Measurements from ENCODE around the gene INPP4A. TPM values are rescaled to one million over a fixed set of nuclear protein-coding genes. Genes with fewer than 3 reads are reported as not detected.

The INPP4A gene
- total and polyA plus RNA-seq, 2 of the 13 experiments (the other 11 are each of a cell fraction or from before 2014, with no cell fraction given) = 10.1 to 10.9 TPM

DNA sequence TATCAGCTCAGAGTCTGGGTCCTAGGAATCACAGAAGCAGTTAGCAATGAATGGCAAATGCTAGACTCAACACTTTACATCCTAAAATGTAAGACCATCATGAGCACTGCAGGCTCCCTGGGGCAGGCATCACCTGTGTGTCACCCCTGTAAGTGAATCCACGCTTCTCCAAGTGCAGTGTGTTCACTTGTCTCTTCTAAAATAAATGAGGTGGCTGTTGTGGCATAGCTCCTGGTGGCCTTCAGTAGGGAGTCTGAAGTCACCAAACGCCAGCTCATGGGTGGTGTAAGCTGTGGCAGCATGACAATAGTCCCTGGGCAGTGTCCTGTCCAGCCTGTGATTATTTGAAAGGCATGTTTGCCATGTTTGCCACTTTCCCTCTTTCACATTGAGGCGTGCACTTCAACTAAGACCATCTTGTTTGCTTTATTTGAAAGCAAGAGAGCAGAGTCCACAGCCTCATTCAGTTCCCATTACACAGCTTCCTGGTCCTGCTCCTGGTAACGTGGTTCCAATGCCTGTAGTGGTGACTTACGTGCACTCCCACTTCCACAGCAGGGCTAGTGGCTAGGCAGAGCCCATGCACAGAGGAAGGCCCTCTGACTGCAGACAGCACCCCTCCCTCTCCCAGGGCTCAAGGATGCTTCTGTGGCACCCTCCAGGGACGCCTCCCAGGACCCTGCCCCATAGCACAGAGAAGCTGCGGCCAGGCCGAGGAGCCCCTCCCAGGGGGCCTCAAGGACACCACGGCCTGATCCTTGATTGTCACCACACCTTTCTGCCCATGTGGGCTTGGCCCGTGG is 139.4 kb downstream of the INPP4A start (continued):
- no peak for TF ChIP-seq MZF1 (CRISPR knock-in tag; IDR thresholded peaks at IDR 0.05; ENCODE audit: borderline replicate concordance)
- no peak for TF ChIP-seq ZNF33A (CRISPR knock-in tag; IDR thresholded peaks at IDR 0.05; ENCODE audit: borderline replicate concordance)
- TF ChIP-seq NCOA5 (CRISPR knock-in tag; IDR thresholded peaks at IDR 0.05) = no peak
- TF ChIP-seq ZNF615 (CRISPR knock-in tag; IDR thresholded peaks at IDR 0.05; ENCODE audit: borderline replicate concordance) = no peak
- TF ChIP-seq JUNB (CRISPR knock-in tag; IDR thresholded peaks at IDR 0.05; ENCODE audit: borderline replicate concordance) = no peak
- no peak for TF ChIP-seq FLYWCH1 (CRISPR knock-in tag; IDR thresholded peaks at IDR 0.05)
- no peak for TF ChIP-seq ZFP82 (CRISPR knock-in tag; IDR thresholded peaks at IDR 0.05; ENCODE audit: borderline replicate concordance)
- no peak for TF ChIP-seq ZNF441 (CRISPR knock-in tag; IDR thresholded peaks at IDR 0.05; ENCODE audit: borderline replicate concordance)
- TF ChIP-seq MXI1 (IDR thresholded peaks at IDR 0.05; ENCODE audit: borderline replicate concordance, low read depth, low read length) = peak; percentile 95
- no peak for TF ChIP-seq SIN3A (IDR thresholded peaks at IDR 0.05; ENCODE audit: borderline replicate concordance, low read depth, low read length)
- TF ChIP-seq, protein P1, sequence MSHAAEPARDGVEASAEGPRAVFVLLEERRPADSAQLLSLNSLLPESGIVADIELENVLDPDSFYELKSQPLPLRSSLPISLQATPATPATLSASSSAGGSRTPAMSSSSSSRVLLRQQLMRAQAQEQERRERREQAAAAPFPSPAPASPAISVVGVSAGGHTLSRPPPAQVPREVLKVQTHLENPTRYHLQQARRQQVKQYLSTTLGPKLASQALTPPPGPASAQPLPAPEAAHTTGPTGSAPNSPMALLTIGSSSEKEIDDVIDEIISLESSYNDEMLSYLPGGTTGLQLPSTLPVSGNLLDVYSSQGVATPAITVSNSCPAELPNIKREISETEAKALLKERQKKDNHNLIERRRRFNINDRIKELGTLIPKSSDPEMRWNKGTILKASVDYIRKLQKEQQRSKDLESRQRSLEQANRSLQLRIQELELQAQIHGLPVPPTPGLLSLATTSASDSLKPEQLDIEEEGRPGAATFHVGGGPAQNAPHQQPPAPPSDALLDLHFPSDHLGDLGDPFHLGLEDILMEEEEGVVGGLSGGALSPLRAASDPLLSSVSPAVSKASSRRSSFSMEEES (CRISPR knock-in tag; IDR thresholded peaks at IDR 0.05) = 0 out of 2 replicates have a peak, but pooled peaks have one; percentile 46
- no peak for TF ChIP-seq FIP1L1 (IDR thresholded peaks at IDR 0.05; ENCODE audit: borderline replicate concordance, insufficient read depth, low read depth, low read length)
- no peak for TF ChIP-seq ZNF597 (CRISPR knock-in tag; IDR thresholded peaks at IDR 0.05)
- TF ChIP-seq EZH2 (conservative IDR thresholded peaks at IDR 0.05; ENCODE audit: low read depth, low read length) = no peak
- TF ChIP-seq PPARG (CRISPR knock-in tag; conservative IDR thresholded peaks at IDR 0.05) = peak; percentile 59
- TF ChIP-seq PHF5A (CRISPR knock-in tag; IDR thresholded peaks at IDR 0.05; ENCODE audit: low read depth, unreplicated experiment) = no peak
- no peak for TF ChIP-seq STAT5B (CRISPR knock-in tag; IDR thresholded peaks at IDR 0.05)
- no peak for TF ChIP-seq ZNF790 (CRISPR knock-in tag; IDR thresholded peaks at IDR 0.05; ENCODE audit: borderline replicate concordance)
- no peak for TF ChIP-seq GABPA (IDR thresholded peaks at IDR 0.05; ENCODE audit: low read depth, low read length)
- no peak for TF ChIP-seq GABPA (CRISPR knock-in tag; IDR thresholded peaks at IDR 0.05; ENCODE audit: low read depth)
- TF ChIP-seq SMYD3 (CRISPR knock-in tag; IDR thresholded peaks at IDR 0.05) = no peak
- TF ChIP-seq HDAC2 (CRISPR knock-in tag; IDR thresholded peaks at IDR 0.05) = peak; percentile 77
- no peak for TF ChIP-seq HOXA5 (CRISPR knock-in tag; IDR thresholded peaks at IDR 0.05)
- peak; percentile 66; the same call in 1 of the 2 replicates for TF ChIP-seq ZNF776 (CRISPR knock-in tag; IDR thresholded peaks at IDR 0.05)
- peak; percentile 82 for TF ChIP-seq TBX2 (CRISPR knock-in tag; IDR thresholded peaks at IDR 0.05; ENCODE audit: borderline replicate concordance)
- TF ChIP-seq PRMT3 (CRISPR knock-in tag; IDR thresholded peaks at IDR 0.05; ENCODE audit: borderline replicate concordance, low read depth) = no peak
- no peak for TF ChIP-seq HNRNPUL1 (IDR thresholded peaks at IDR 0.05; ENCODE audit: low read depth, low read length)
- TF ChIP-seq ZKSCAN8 (CRISPR knock-in tag; IDR thresholded peaks at IDR 0.05; ENCODE audit: borderline replicate concordance) = no peak; the same call in 1 of the 2 replicates
- no peak for TF ChIP-seq ARHGAP35 (CRISPR knock-in tag; IDR thresholded peaks at IDR 0.05; ENCODE audit: borderline replicate concordance)
